GM21717 (cell line): ENCODE results near the gene SYT6.

Experiments used
- ATAC-seq: cut with Tn5 transposase; IDR thresholded peaks from one replicate; pipeline ENCODE4 v1.9.1; 2021; ENCODE audit warnings: mild to moderate bottlenecking, moderate library complexity; ENCODE audit not compliant: unreplicated experiment

Gene SYT6

GRCh38 chr1:114154963-114155322 lies 1.3 kb upstream of the SYT6 start:
- ATAC-seq, result no peak

GRCh38 chr1:114154146-114154962 lies 685 bp upstream of the SYT6 start:
- no peak for ATAC-seq

- ATAC-seq, result no peak
These were observed 985 bp downstream of the SYT6 start for GRCh38 chr1:114152508-114153260.

DNA sequence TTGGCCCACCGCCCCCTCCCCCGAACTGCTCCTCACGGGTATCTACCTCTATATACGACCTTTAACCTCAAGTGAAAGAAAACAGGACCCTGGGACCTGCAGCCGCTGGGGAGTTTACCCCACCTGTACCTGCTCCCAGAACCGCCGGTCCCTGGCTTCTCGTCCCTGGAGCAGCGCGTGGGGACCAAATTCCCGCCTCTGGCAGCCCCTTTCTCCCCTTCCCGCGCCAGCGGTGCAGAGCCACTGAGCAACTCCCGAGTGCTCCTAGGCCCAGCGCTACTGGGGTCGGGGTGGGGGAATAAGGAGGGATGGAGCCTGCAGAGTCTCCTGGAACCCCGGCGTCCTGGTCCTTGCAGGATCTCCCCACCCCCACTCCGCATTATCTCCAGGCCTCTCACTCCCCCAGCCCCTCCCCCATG lies 1.6 kb downstream of the SYT6 start:
- no peak for ATAC-seq

DNA sequence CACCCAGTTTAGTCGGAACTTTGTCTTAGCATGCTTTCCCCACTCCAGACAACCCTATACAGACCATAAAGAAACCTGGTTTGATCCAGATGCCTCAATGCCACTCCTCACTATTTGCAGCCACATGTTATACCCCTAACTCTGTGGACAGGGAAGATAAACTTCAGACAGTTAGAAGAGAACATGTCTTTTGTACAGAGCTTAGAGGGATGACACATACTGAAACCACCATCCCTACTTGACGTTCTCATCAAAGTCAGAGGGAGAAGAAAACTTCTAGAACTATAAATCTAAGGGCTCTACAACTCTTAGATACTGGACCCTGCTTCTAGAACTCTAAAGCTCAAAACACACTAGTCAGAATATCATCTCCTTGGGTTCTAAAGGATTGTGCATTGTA lies 3.7 kb downstream of the SYT6 start:
- ATAC-seq, result no peak

DNA sequence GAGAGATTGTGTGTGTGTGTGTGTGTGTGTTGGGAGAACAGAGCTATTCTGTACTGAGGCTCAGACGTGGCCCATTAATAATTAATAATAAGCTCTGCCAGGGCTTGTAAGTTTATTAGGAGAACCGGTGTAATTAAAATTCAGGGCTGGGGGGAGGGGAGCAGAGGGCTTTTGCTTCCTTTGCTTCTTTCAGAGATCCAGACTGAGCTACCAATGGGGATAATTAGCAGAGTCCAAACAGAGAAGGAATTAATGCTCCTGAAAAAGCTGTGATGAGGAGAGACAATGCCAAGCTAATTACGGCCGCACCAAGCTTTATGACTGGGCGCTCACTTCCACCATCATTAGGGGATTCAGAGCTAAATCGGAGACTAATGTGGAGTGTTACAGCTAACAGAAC lies 4.5 kb downstream of the SYT6 start:
- no peak for ATAC-seq

- ATAC-seq, result no peak
These were observed 8.0 kb downstream of the SYT6 start for GRCh38 chr1:114145504-114146151.

DNA sequence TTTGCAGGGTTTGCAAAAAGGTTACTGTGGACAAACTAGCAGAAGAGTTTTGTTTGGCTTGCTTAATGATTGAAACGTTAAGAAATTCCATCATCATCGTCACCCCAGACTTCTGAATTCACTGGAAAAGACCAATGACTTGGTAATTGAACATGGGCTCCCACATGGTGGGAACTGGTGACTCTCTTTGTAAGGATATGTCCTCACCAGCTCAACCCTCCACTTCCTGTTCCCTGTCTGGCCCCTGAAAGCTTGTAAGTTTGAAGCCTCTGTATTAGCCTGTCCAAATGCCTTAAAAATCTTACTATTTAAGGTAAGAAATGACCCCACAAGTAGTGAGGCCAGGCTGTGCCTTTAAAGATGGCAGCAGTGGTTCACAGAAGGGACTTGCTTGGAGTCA lies 9.7 kb downstream of the SYT6 start:
- no peak for ATAC-seq

- no peak for ATAC-seq
These were observed 14.1 kb downstream of the SYT6 start for GRCh38 chr1:114139540-114139939.

DNA sequence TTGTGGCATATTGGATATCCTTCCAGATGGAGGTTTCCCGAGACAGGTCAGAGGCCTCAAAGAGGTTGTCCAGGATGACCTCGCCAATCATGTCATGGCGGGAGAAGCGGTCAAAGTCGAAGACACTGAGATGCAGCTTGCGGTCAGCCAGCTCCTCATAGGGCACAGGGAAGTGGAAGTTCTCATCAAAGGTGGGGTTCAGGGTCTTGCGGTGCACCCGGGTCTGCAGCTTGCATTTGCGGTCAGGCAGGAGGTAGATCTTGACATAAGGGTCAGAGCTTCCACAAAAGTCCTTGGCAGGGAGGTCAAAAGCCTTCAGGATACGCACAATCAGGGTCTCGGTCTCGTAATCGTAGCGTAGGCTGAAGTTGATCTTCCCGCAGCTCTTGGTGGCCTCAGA lies 16.2 kb downstream of the SYT6 start:
- no peak for ATAC-seq

DNA sequence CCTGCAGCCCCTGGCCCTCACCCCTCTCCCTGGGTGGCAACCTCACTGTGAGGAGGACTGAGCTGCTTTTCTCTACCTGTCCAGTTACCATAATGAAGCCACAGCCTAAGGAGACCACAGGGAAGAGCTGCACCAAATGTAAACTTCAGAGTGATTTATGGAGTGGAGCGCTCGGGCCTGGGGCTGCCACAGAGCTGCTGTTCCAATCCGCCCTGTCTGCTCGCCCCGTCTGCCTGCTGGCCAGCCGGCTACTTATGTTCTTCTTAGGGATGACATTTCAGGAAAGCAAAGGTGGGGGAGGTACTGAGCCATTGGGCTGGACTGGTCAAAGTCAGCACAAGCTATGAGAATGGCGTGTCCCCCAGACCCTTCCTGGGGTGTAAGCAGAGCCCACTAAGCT lies 17.9 kb downstream of the SYT6 start:
- ATAC-seq, result no peak

DNA sequence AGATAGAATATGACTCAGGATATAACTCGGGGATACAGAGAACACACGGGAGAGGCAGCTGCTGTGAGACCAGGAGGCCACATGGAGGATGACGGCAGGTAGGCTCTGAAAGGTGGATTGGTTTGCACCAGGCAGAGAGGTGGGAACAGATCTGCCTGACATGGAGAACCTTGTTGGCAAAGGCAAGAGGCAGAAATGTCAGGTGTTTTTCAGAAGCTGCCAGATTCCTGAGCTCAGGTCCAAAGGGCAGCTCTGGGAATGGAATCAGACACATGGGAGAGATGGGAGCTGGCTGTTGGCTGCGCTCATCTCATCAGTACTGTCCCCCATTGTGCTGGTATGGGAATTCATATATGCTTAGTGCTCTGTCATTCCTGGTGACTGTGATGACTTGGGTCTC lies 19.2 kb downstream of the SYT6 start:
- no peak for ATAC-seq

DNA sequence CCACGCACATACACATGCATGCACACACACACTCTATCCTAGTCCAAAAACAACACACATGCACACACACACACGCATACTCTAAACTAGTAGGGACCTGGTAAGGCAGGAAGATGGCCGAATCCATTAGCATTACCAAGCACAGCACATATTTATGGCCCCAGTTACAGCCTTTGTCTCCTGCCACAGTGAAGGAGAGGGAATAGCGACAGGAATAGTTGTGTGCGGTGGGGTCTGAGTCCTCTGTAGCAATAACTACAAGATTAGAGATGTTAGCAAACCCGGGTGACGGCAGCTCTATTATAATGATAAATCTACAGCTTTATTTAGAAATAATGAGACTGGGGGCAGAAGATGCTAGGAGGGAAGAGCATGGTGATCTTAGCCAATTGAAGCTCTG lies 20.5 kb downstream of the SYT6 start:
- no peak for ATAC-seq

GRCh38 chr1:114131526-114132220 lies 22.0 kb downstream of the SYT6 start:
- no peak for ATAC-seq

DNA sequence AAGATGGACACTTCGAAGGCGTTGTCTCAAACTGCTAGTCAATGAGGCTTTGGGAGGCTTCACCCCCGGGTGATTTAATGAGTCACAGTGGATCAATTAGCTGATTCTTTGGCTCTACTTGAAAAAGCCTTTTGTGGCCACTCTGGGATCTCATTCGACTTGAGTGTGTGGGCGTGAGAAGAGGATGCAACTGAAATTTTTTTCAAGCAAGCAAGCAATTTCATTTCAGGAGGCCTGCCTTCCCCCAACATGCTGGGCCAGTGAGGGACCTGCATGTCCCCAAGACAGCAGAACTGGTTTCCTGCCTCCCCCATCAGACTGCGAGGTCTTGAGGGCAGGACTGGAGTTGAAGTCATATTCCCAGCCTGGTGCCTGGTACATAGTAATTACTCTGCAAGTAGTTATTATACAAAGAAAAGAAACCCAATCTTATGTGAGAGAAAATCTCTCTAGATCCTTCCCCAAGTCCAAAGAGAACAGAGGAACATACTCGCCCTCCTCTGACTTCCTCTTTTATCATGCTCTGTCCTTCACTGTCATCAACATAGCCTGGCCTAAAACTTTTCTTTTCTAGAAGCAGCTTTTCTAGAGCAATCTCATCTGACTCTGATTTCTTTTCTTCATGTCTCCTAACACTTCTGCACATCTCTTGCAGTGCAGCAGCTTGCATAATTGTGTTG lies 22.7 kb downstream of the SYT6 start:
- no peak for ATAC-seq

DNA sequence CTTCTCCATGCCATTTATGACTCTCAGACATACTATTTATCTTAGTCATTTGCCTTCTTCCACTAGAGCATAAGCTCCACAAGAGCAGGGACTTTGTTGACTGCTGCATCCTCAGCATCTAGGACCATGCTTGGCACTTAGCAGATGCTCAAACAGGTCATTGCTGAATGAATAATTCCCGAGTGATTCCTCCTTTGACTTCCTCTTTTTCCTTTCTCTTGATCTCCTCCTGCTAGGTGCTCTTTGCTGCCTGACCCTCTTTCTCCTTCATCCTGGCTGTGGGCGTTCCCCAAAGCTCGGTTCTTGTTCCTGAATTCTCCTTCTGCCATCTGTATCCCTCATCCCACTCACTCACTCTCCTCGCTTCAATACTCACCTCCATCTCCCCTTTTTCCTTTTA lies 23.5 kb downstream of the SYT6 start:
- no peak for ATAC-seq

GRCh38 chr1:114128293-114128692 lies 25.4 kb downstream of the SYT6 start:
- ATAC-seq, result no peak

DNA sequence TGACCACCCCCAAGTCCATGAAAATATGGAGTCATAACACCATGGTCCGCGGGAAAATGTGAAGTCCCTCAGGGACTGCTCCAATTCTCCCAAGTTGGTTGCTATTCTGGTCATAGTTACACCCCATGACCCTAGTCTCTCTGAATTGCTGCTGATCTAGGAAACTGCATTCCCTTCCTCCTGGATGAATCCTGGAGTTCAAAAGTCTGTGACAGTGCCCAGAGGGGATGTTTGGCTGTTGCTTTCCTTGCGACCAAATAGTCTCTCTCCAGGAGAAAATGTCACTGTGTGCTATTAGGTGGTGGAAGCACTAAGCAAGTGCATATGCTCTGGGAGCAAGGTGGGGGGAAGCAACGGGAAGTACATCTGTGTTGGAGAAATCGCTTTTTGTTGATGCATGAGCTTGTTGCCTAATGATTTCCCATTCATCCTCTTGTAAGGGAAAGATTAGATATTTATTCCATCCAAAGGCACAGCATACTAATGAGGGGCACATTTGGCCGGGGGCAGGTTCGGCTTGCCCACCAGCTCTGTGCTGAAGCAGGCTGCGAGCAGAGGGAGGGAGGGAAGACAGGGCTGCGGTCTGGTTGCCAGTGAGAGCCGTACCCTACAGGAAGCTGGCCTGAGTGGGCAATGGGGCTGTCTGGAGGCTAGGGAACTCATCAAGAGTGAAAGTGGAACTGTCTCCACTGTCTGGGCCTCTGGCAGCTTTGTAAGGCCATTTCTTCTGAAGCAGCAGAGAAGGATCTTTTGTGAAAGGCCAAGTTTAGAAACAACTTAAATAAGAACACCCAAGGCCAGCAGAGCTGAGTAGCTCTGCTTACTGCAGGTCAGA lies 27.2 kb downstream of the SYT6 start:
- ATAC-seq, result no peak

DNA sequence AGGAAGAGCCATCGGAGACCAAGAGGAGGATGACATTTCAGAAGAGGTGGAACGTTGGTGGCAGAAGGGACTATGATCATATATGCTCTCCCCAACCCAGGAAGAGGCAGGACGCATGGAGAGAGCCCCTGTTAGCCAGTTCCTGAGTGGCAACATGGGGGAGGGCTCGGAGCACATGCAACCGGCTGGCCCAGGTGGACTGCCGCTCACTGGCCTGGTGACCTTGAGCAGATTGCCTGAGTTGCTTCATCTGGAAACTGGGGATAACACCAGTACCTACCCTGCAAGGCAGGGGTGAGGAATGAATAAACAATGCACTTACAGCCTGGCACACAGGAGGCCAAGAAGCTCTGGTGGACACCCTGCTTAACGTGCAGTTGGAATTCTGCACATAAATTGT lies 29.0 kb downstream of the SYT6 start:
- no peak for ATAC-seq
